Left ventricle myocardium inferior (tissue), 1 donor: Measurements from ENCODE around the gene TRDN. TPM values are rescaled to one million over a fixed set of nuclear protein-coding genes. Genes with fewer than 3 reads are reported as not detected.

Source experiments
- DNase-seq: peaks from one replicate; pipeline ENCODE4 v3.0.0-alpha.2; 2020
- H3K27ac ChIP-seq: fragments of 200-600 bp; replicated peaks from 2 replicates; pipeline ENCODE4 v1.8.0; 2021
- H3K27me3 ChIP-seq: fragments of 200-600 bp; 2 replicates; pipeline ENCODE4 v1.8.0; 2021; ENCODE audit warnings: low read depth
- H3K36me3 ChIP-seq: fragments of 200-600 bp; 2 replicates; pipeline ENCODE4 v1.8.0; 2021
- H3K4me1 ChIP-seq: fragments of 200-600 bp; 2 replicates; pipeline ENCODE4 v1.8.0; 2021
- H3K4me3 ChIP-seq: fragments of 200-600 bp; 2 replicates; pipeline ENCODE4 v1.8.0; 2021; ENCODE audit warnings: mild to moderate bottlenecking, moderate library complexity
- H3K9me3 ChIP-seq: fragments of 200-600 bp; replicated peaks from 2 replicates; pipeline ENCODE4 v1.8.0; 2021
- CTCF ChIP-seq: fragments of 200-600 bp; IDR thresholded peaks from 2 replicates; pipeline ENCODE4 v1.8.0; 2021; ENCODE audit warnings: antibody characterized with exemption, mild to moderate bottlenecking, borderline replicate concordance
- intact Hi-C: fragments of 100-400 bp; cut with micrococcal nuclease; formaldehyde crosslinking; loops from one replicate; pipeline ENCODE4 v1.11.0; 2022
- total RNA-seq: library from RNA; stranded (reverse); fragmentation: NEBNext Ultra II Directional; extraction: Animal tissue kit (Norgen Biotek cat#: 25700); gene quantifications from one replicate; pipeline ENCODE4 v1.2.1, GENCODE V29; 2021
- donor health status: DM: no; HTN: yes; CAD: no; lungs with severe emphysema.

The TRDN gene
- total RNA-seq, 1 donor from 2014 or later = 453 TPM

GRCh38 chr6:123417535-123417934 lies 219.2 kb downstream of the TRDN start:
- Histone ChIP-seq H3K9me3 (no peaks in the 10 kb centered on the region), H3K27ac (peak overlapping the region; percentile 38), H3K27me3 (no peaks in the 10 kb centered on the region), H3K4me3 (peak overlapping the region; percentile 26), H3K36me3 (no peaks in the 10 kb centered on the region), H3K4me1 (peaks cover 27% of the 10 kb centered on the region)
- DNase-seq = no peak
- intact Hi-C loops = loop anchor here (5.0 kb wide), 1 partner anchor 295 kb away; no protein-coding TSS in a partner anchor
- no peak for TF ChIP-seq CTCF

GRCh38 chr6:123415844-123416468 lies 220.8 kb downstream of the TRDN start:
- Histone ChIP-seq H3K36me3 (no peaks in the 10 kb centered on the region), H3K27ac (peak overlapping the region; percentile 36), H3K4me3 (no peak overlapping the region), H3K9me3 (no peaks in the 10 kb centered on the region), H3K4me1 (peaks cover 27% of the 10 kb centered on the region), H3K27me3 (no peaks in the 10 kb centered on the region)
- peak; percentile 76 for TF ChIP-seq CTCF
- intact Hi-C loops = loop anchor here (5.0 kb wide), 1 partner anchor 296 kb away; no protein-coding TSS in a partner anchor
- DNase-seq = no peak

- Histone ChIP-seq H3K36me3 (no peaks in the 10 kb centered on the region), H3K27me3 (no peaks in the 10 kb centered on the region), H3K4me1 (peaks cover 6% of the 10 kb centered on the region), H3K27ac (no peak overlapping the region), H3K4me3 (no peak overlapping the region), H3K9me3 (no peaks in the 10 kb centered on the region)
- no peak for DNase-seq
- no peak for TF ChIP-seq CTCF
- intact Hi-C loops = no loop called here
These were observed 231.8 kb downstream of the TRDN start for GRCh38 chr6:123404975-123405374.

- Histone ChIP-seq H3K36me3 (no peaks in the 10 kb centered on the region), H3K4me3 (no peak overlapping the region), H3K9me3 (no peaks in the 10 kb centered on the region), H3K27me3 (no peaks in the 10 kb centered on the region), H3K27ac (no peak overlapping the region), H3K4me1 (peaks cover 6% of the 10 kb centered on the region)
- no peak for DNase-seq
- no peak for TF ChIP-seq CTCF
- intact Hi-C loops = no loop called here
These were observed 234.7 kb downstream of the TRDN start for GRCh38 chr6:123402052-123402451.

- peaks cover 6% of the 10 kb centered on the region for H3K4me1 ChIP-seq
- no peak for TF ChIP-seq CTCF
- intact Hi-C loops = no loop called here
These were observed 238.7 kb downstream of the TRDN start for GRCh38 chr6:123398072-123398471.

More at GRCh38 chr6:123398072-123398471, 238.7 kb downstream of the TRDN start:
- Histone ChIP-seq H3K36me3 (no peaks in the 10 kb centered on the region), H3K9me3 (no peaks in the 10 kb centered on the region), H3K27ac (no peak overlapping the region), H3K27me3 (no peaks in the 10 kb centered on the region), H3K4me3 (no peak overlapping the region)
- no peak for DNase-seq
